Measurements from ENCODE around the gene RMI1.

The RMI1 gene

DNA sequence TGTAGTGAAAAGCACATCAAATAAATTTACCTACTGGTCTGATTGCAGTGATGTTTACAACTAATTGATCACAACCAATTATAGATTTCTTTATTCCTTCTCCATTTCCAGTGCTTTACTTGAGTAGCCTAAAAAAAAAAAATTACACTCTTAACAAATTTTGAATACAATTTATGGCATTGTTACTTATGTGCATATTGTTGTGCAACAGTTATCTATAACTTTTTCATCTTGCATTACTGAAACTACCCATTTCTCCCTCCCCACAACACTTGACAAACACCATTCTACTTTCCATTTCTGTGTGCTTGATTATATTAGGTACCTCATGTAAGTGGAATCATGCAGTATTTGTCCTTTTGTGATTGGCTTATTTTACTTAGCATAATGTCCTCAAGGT lies 12.3 kb downstream of the RMI1 start:
- no peak overlapping the region for H2AFZ ChIP-seq (ENCODE audit: low read depth, low read length)
- no peaks in the 10 kb centered on the region for H3K9me3 ChIP-seq (ENCODE audit: insufficient read depth, low read length)
- no peak for TF ChIP-seq EZH2phosphoT487 (IDR thresholded peaks at IDR 0.05; ENCODE audit: low read depth)
- H3K27ac ChIP-seq (ENCODE audit: low read length) = no peak overlapping the region
- no peaks in the 10 kb centered on the region for H3K27me3 ChIP-seq (ENCODE audit: low read depth, low read length)
- peaks cover 27% of the 10 kb centered on the region for H3K36me3 ChIP-seq (replicated peaks; ENCODE audit: low read depth, low read length)
- H3K79me2 ChIP-seq (ENCODE audit: low read length) = peaks cover 93% of the 10 kb centered on the region
- H3K9ac ChIP-seq (ENCODE audit: low read length) = no peak overlapping the region
- no peak overlapping the region for H3K4me2 ChIP-seq (ENCODE audit: low read length)
- H4K20me1 ChIP-seq (ENCODE audit: insufficient read depth, low read length) = peaks cover 32% of the 10 kb centered on the region
- no peaks in the 10 kb centered on the region for H3K4me1 ChIP-seq (ENCODE audit: low read length)
- H3K4me3 ChIP-seq (ENCODE audit: low read length) = no peak overlapping the region

DNA sequence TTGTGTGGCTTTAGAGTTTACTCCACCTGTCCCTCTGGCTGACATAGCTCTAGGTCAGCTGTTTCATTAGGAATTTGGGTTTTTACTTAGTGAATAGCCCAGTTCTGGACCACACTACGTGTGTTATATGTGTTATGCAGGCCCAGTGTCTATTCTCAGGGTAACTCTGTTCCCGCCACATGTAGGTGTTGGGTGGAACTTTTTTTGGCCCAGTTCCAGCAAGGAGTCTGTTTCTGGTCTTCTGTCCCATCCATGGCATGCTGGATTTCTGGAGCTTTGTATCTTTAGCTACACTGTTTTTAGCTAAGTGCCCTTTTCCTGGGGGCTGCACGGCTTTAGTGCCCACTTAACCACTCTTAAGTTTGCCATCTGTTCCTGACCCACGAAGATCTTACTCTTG lies 15.5 kb downstream of the RMI1 start:
- Histone ChIP-seq H3K4me3 (ENCODE audit: low read length) (no peak overlapping the region), H3K79me2 (ENCODE audit: low read length) (peaks cover 72% of the 10 kb centered on the region), H4K20me1 (ENCODE audit: insufficient read depth, low read length) (peaks cover 23% of the 10 kb centered on the region), H3K4me1 (ENCODE audit: low read length) (no peaks in the 10 kb centered on the region), H3K27me3 (ENCODE audit: low read depth, low read length) (no peaks in the 10 kb centered on the region), H3K27ac (ENCODE audit: low read length) (no peak overlapping the region), H3K36me3 (replicated peaks; ENCODE audit: low read depth, low read length) (peaks cover 19% of the 10 kb centered on the region), H3K9ac (ENCODE audit: low read length) (no peak overlapping the region), H3K4me2 (ENCODE audit: low read length) (no peak overlapping the region), H3K9me3 (ENCODE audit: insufficient read depth, low read length) (no peaks in the 10 kb centered on the region), H2AFZ (ENCODE audit: low read depth, low read length) (no peak overlapping the region)
- no peak for TF ChIP-seq EZH2phosphoT487 (IDR thresholded peaks at IDR 0.05; ENCODE audit: low read depth)
- TF ChIP-seq, protein P1, sequence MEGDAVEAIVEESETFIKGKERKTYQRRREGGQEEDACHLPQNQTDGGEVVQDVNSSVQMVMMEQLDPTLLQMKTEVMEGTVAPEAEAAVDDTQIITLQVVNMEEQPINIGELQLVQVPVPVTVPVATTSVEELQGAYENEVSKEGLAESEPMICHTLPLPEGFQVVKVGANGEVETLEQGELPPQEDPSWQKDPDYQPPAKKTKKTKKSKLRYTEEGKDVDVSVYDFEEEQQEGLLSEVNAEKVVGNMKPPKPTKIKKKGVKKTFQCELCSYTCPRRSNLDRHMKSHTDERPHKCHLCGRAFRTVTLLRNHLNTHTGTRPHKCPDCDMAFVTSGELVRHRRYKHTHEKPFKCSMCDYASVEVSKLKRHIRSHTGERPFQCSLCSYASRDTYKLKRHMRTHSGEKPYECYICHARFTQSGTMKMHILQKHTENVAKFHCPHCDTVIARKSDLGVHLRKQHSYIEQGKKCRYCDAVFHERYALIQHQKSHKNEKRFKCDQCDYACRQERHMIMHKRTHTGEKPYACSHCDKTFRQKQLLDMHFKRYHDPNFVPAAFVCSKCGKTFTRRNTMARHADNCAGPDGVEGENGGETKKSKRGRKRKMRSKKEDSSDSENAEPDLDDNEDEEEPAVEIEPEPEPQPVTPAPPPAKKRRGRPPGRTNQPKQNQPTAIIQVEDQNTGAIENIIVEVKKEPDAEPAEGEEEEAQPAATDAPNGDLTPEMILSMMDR (IDR thresholded peaks at IDR 0.05; ENCODE audit: low read depth, low read length) = no peak

DNA sequence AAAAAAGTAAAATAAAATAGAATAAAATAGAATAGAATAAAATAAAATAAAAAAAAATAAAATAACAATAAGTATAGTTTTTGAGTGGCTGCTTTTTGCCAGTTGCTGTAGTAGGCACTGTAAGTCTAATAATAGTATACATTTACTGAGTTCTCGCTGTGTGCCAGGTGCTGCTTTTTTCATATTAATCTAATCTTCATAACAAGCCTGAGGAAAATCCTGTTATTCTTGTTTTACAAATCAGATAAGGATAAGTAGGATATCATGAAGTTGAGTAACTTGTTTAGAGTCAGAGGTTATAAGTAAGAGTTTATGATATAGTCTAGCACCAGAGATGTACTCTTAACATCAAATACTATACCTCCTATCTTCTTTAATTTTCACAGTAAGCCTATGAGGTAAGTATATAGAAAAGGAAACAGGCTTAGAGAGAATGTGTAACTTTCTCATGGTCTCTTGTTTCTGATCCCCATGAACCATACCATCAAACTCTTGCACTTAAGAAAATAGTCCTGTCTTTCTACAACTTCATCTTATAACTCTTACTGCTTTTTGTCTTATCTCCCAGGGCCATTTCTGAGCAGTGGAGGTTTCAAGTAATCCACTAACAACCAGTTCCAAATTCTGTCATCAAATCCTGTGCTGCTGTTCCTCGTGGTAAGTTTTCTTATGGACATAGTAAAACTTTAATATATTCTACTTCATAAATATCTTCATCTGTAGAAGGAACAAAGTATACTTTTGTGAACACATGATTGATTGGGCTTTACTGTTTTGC lies 18.7 kb downstream of the RMI1 start:
- H3K27ac ChIP-seq (ENCODE audit: low read length) = no peak overlapping the region
- H3K36me3 ChIP-seq (replicated peaks; ENCODE audit: low read depth, low read length) = peaks cover 30% of the 10 kb centered on the region
- TF ChIP-seq, protein P1 (IDR thresholded peaks at IDR 0.05; ENCODE audit: low read depth, low read length) = no peak
- no peak for TF ChIP-seq EZH2phosphoT487 (IDR thresholded peaks at IDR 0.05; ENCODE audit: low read depth)
- H3K27me3 ChIP-seq (ENCODE audit: low read depth, low read length) = no peaks in the 10 kb centered on the region
- H3K9ac ChIP-seq (ENCODE audit: low read length) = no peak overlapping the region
- H3K9me3 ChIP-seq (ENCODE audit: insufficient read depth, low read length) = no peaks in the 10 kb centered on the region
- peaks cover 19% of the 10 kb centered on the region for H4K20me1 ChIP-seq (ENCODE audit: insufficient read depth, low read length)
- no peaks in the 10 kb centered on the region for H3K4me1 ChIP-seq (ENCODE audit: low read length)
- no peak overlapping the region for H2AFZ ChIP-seq (ENCODE audit: low read depth, low read length)
- H3K79me2 ChIP-seq (ENCODE audit: low read length) = peaks cover 44% of the 10 kb centered on the region
- H3K4me2 ChIP-seq (ENCODE audit: low read length) = no peak overlapping the region
- H3K4me3 ChIP-seq (ENCODE audit: low read length) = no peak overlapping the region

DNA sequence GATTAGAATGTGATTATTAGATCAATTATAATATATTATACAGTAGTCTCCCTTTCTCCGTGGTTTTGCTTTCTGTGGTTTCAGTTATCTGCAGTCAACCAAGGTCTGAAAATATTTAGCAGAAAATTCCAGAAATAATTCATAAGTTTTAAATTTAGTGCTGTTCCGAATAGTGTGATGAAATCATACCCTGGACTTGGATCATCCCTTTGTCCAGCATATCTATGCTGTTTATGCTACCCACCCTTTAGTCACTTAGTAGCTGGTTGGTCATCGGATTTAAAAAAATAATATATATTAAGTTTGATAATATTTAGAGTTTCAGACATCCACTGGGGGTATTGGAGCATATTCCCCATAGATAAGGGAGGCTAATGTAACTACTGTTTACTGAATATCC lies 19.6 kb downstream of the RMI1 start:
- H2AFZ ChIP-seq (ENCODE audit: low read depth, low read length) = no peak overlapping the region
- H3K79me2 ChIP-seq (ENCODE audit: low read length) = peaks cover 35% of the 10 kb centered on the region
- H3K27me3 ChIP-seq (ENCODE audit: low read depth, low read length) = no peaks in the 10 kb centered on the region
- peaks cover 34% of the 10 kb centered on the region for H3K36me3 ChIP-seq (replicated peaks; ENCODE audit: low read depth, low read length)
- H3K27ac ChIP-seq (ENCODE audit: low read length) = no peak overlapping the region
- no peak overlapping the region for H3K9ac ChIP-seq (ENCODE audit: low read length)
- peaks cover 16% of the 10 kb centered on the region for H4K20me1 ChIP-seq (ENCODE audit: insufficient read depth, low read length)
- no peak overlapping the region for H3K4me3 ChIP-seq (ENCODE audit: low read length)
- H3K4me2 ChIP-seq (ENCODE audit: low read length) = no peak overlapping the region
- no peaks in the 10 kb centered on the region for H3K4me1 ChIP-seq (ENCODE audit: low read length)
- H3K9me3 ChIP-seq (ENCODE audit: insufficient read depth, low read length) = no peaks in the 10 kb centered on the region
- TF ChIP-seq EZH2phosphoT487 (IDR thresholded peaks at IDR 0.05; ENCODE audit: low read depth) = no peak
- TF ChIP-seq, protein P1 (IDR thresholded peaks at IDR 0.05; ENCODE audit: low read depth, low read length) = no peak
